ENCODE results near the gene TEDC1. TPM values are rescaled to one million over a fixed set of nuclear protein-coding genes. Genes with fewer than 3 reads are reported as not detected.

TEDC1 gene
- total and polyA plus RNA-seq, 2 experiments from 2014 or later = 6.4 to 9.8 TPM

DNA sequence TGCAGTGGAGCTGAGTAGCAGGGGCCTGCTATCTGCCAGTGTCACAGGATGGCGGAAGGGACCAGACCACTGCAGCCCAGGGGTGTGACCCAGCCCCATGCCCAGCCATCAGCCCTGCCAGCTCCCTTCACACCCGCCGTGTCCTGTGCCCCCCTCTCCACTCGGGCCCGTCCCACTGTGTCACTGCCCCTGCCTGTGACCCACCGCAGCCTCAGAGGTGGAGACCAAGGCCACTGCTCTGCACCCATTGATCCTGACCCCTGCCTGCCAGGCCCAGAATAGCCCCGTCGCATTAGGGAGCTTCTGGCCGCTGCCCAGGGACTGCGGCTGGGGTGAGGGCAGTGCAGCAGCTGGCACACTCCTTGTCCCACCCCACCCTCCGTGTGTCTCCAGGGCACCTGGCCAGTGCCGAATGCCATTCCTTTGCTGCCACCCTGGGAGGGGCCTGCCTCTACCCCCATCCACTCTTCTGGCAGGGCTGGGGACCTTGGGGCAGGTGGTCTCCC is 18.5 kb upstream of the TEDC1 start:
- H3K9me2 ChIP-seq (ENCODE audit: insufficient read depth) = no peaks in the 10 kb centered on the region
- WGBS, 2 experiments (ENCODE audit: low coverage in 1 of 2, low lambda C conversion rate in 2 of 2, missing lambda C conversion rate in 2 of 2) = 66 to 67% methylated on average over 11 to 12 of the region's 12 CpGs
- H3F3A ChIP-seq (ENCODE audit: insufficient read depth) = no peaks in the 10 kb centered on the region
- H3K4me2 ChIP-seq (ENCODE audit: unreplicated experiment) = no peak overlapping the region
- in situ Hi-C loops (cut with MboI) = no loop called here
- no peak overlapping the region for H3K4me3 ChIP-seq
- no peak overlapping the region for H2AFZ ChIP-seq
- H4K20me1 ChIP-seq (ENCODE audit: insufficient read depth) = no peaks in the 10 kb centered on the region
- H3K9ac ChIP-seq = no peak overlapping the region
- no peaks in the 10 kb centered on the region for H3K27me3 ChIP-seq (replicated peaks; ENCODE audit: insufficient read depth)
- H3K36me3 ChIP-seq (ENCODE audit: low read depth) = 0 out of 2 replicates have a peak, but pooled peaks cover 3% of the 10 kb centered on the region
- TF ChIP-seq EZH2 (IDR thresholded peaks at IDR 0.05; ENCODE audit: insufficient read depth, poor library complexity, severe bottlenecking) (no peak), EZH2phosphoT487 (IDR thresholded peaks at IDR 0.05; ENCODE audit: insufficient read depth, low read depth) (no peak)
- no peak for DNase-seq
- H3K79me2 ChIP-seq (ENCODE audit: insufficient read depth) = peaks cover 10% of the 10 kb centered on the region
- no peaks in the 10 kb centered on the region for H3K9me3 ChIP-seq (ENCODE audit: low read depth)
- H3K27ac ChIP-seq = no peak overlapping the region
- H3K4me1 ChIP-seq (ENCODE audit: insufficient read depth) = peaks cover 12% of the 10 kb centered on the region

DNA sequence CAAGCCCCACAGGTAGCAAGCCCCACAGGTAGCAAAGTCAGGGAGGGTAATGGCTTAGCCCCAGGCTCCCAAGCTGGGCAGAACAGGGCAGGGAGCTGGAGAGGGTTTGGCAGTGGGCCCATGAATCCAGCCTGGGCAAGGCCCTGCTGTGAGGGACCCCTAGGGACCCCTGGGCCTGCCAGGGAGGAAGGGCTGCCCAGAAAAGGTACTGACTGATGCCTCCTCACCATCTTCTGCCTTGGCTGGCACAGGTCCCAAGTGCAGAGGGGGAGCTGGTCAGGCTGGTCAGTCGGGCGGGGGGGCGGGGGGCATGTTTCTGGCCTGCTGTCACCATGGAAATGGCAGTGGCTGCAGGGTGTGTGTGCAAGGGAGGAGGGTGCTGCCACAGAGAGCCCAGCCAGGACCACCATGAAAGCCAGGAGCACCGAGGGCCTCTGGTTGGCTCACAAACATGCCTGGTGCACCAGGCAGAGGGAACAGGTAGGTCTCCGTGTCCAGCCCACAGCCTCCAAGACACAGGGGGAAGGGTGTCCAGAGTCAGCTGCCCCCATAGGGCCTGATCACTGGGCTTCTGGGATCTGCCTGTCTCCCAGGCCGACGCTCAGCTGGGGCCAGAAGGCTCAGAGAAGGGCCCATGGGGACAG is 17.9 kb upstream of the TEDC1 start:
- 0 out of 2 replicates have a peak, but pooled peaks cover 3% of the 10 kb centered on the region for H3K36me3 ChIP-seq (ENCODE audit: low read depth)
- in situ Hi-C loops (cut with MboI) = no loop called here
- H3K27me3 ChIP-seq (replicated peaks; ENCODE audit: insufficient read depth) = no peaks in the 10 kb centered on the region
- H3K27ac ChIP-seq = no peak overlapping the region
- H3K9me3 ChIP-seq (ENCODE audit: low read depth) = no peaks in the 10 kb centered on the region
- WGBS, 2 experiments (ENCODE audit: low coverage in 1 of 2, low lambda C conversion rate in 2 of 2, missing lambda C conversion rate in 2 of 2) = 31 to 40% methylated on average over 7 of the region's 7 CpGs
- H3K4me3 ChIP-seq = no peak overlapping the region
- H4K20me1 ChIP-seq (ENCODE audit: insufficient read depth) = no peaks in the 10 kb centered on the region
- H3K4me1 ChIP-seq (ENCODE audit: insufficient read depth) = peaks cover 12% of the 10 kb centered on the region
- no peak overlapping the region; the same call in 1 of the 2 replicates for H3K9ac ChIP-seq
- no peak for DNase-seq
- TF ChIP-seq EZH2phosphoT487 (IDR thresholded peaks at IDR 0.05; ENCODE audit: insufficient read depth, low read depth) (no peak), EZH2 (IDR thresholded peaks at IDR 0.05; ENCODE audit: insufficient read depth, poor library complexity, severe bottlenecking) (no peak)
- H3F3A ChIP-seq (ENCODE audit: insufficient read depth) = no peaks in the 10 kb centered on the region
- no peak overlapping the region for H2AFZ ChIP-seq
- peaks cover 10% of the 10 kb centered on the region for H3K79me2 ChIP-seq (ENCODE audit: insufficient read depth)
- no peaks in the 10 kb centered on the region for H3K9me2 ChIP-seq (ENCODE audit: insufficient read depth)
- H3K4me2 ChIP-seq (ENCODE audit: unreplicated experiment) = no peak overlapping the region

DNA sequence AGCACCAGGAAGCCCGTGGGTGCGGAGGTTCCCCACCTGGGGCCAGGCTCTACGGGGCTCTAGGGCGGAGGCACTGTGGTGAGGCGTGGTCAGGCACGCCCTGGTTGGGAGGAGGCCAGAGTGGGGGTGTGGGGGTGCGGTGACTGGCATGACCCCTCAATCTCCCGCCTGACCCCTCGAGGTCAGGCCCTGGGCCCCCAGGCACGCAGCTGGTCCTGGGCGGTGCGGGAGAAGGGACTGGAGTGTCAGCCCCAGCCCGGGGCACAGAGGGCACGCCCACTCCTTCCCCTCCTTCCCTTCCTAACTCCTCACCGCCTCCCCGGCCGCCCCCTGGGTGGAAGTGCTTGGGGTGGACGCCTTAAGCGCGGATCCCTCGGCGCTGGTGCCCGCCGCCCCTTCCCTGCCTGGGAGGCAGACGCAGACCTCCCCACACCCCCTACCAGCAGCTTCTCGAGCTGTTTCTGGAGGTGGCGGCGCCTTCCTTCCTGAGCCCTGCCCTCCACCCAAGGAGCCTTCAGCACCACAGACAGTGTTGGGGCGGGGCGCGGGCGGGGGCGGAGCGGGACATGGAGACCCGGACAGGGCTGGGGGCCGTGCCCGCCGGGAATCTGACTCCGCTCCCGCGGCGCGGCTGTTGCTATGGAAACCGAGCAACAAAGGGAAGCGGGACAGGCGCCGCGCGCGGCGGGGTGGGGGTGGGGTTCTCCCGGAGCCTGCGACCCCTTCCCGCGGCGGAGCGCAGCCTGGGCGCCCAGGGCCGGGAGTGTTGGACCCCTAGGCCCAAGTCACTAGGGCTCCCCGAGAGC is 17.2 kb upstream of the TEDC1 start:
- TF ChIP-seq EZH2 (IDR thresholded peaks at IDR 0.05; ENCODE audit: insufficient read depth, poor library complexity, severe bottlenecking) = no peak
- no peak for TF ChIP-seq EZH2phosphoT487 (IDR thresholded peaks at IDR 0.05; ENCODE audit: insufficient read depth, low read depth)
- H4K20me1 ChIP-seq (ENCODE audit: insufficient read depth) = no peaks in the 10 kb centered on the region
- H3K9me2 ChIP-seq (ENCODE audit: insufficient read depth) = no peaks in the 10 kb centered on the region
- peak overlapping the region; percentile 55; the same call in 1 of the 2 replicates for H2AFZ ChIP-seq
- H3K4me2 ChIP-seq (ENCODE audit: unreplicated experiment) = peak overlapping the region; percentile 67
- 7 to 17% methylated on average over 18 to 56 of the region's 60 CpGs for WGBS, 2 experiments (ENCODE audit: low coverage in 1 of 2, low lambda C conversion rate in 2 of 2, missing lambda C conversion rate in 2 of 2)
- in situ Hi-C loops (cut with MboI) = no loop called here
- peak overlapping the region; percentile 75 for H3K4me3 ChIP-seq
- no peaks in the 10 kb centered on the region for H3K27me3 ChIP-seq (replicated peaks; ENCODE audit: insufficient read depth)
- peak overlapping the region; percentile 58 for H3K27ac ChIP-seq
- 0 out of 2 replicates have a peak, but pooled peaks cover 3% of the 10 kb centered on the region for H3K36me3 ChIP-seq (ENCODE audit: low read depth)
- peak; percentile 90 for DNase-seq
- peak overlapping the region; percentile 81 for H3K9ac ChIP-seq
- no peaks in the 10 kb centered on the region for H3F3A ChIP-seq (ENCODE audit: insufficient read depth)
- peaks cover 10% of the 10 kb centered on the region for H3K79me2 ChIP-seq (ENCODE audit: insufficient read depth)
- H3K4me1 ChIP-seq (ENCODE audit: insufficient read depth) = peaks cover 12% of the 10 kb centered on the region
- no peaks in the 10 kb centered on the region for H3K9me3 ChIP-seq (ENCODE audit: low read depth)

DNA sequence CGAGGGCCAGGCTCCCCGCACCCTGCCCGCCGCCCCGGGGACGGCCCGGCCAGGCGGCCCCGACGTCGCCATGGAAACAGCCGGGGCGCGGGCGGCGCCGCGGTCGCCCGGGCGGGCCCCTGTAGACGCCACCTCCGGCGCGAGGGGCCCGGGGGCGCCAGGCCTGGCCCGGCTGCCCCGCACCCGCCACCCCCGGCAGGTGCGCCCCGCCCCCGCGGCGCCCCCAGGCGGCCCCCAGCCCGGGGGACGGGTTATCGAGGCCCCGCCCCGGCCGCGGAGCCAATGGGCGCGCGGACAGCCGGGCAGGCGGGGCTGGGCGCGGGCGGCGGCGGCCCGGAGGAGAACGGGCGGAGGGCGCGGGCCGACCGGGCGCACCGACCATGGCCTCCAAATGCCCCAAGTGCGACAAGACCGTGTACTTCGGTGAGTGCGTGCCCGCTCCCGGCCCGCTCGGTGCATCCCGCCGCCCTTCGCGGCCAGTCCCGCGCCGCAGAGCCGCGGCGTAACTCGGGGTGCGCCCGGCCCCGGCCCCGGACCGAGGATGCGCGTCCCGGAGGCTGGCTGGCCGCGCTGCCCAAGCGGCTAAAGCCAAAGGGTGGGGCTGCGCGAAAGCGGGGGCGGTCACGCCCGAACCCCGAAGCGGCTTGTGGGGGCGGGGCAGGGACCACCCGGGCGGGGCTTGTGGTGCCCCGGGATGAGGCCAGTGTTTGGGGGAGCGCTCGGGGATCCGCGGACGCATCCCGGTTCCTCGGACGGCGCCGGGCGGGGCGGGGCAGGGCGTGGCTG is 16.4 kb upstream of the TEDC1 start, which contains the start of gene CRIP2:
CRIP2 (plus strand) TSS at position 339 of the 786 bp plus-strand sequence; CDS start at position 381, 42 bp downstream.
- peak within 1 kb of the TSS; percentile 55 for H2AFZ ChIP-seq
- in situ Hi-C loops (cut with MboI) = no loop called here
- peak within 1 kb of the TSS; percentile 75 for H3K4me3 ChIP-seq
- peak; percentile 83 for DNase-seq
- no peak for TF ChIP-seq EZH2 (IDR thresholded peaks at IDR 0.05; ENCODE audit: insufficient read depth, poor library complexity, severe bottlenecking)
- TF ChIP-seq EZH2phosphoT487 (IDR thresholded peaks at IDR 0.05; ENCODE audit: insufficient read depth, low read depth) = no peak
- peaks cover 10% of the 10 kb centered on the region for H3K79me2 ChIP-seq (ENCODE audit: insufficient read depth)
- H3K4me1 ChIP-seq (ENCODE audit: insufficient read depth) = peaks cover 12% of the 10 kb centered on the region
- peak within 1 kb of the TSS; percentile 90 for H3K9ac ChIP-seq
- H3K27me3 ChIP-seq (replicated peaks; ENCODE audit: insufficient read depth) = no peaks in the 10 kb centered on the region
- no peaks in the 10 kb centered on the region for H3K9me3 ChIP-seq (ENCODE audit: low read depth)
- no peaks in the 10 kb centered on the region for H3K9me2 ChIP-seq (ENCODE audit: insufficient read depth)
- 0% methylated on average over 32 to 67 of the region's 118 CpGs for WGBS, 2 experiments (ENCODE audit: low coverage in 1 of 2, low lambda C conversion rate in 2 of 2, missing lambda C conversion rate in 2 of 2)
- peak within 1 kb of the TSS; percentile 86 for H3K27ac ChIP-seq
- H3F3A ChIP-seq (ENCODE audit: insufficient read depth) = no peaks in the 10 kb centered on the region
- H3K4me2 ChIP-seq (ENCODE audit: unreplicated experiment) = peak within 1 kb of the TSS; percentile 77
- H3K36me3 ChIP-seq (ENCODE audit: low read depth) = 0 out of 2 replicates have a peak, but pooled peaks cover 3% of the 10 kb centered on the region
- no peaks in the 10 kb centered on the region for H4K20me1 ChIP-seq (ENCODE audit: insufficient read depth)
